Stimulated activated CD4-positive, alpha-beta T cell treated with anti-CD3 and anti-CD28 coated beads, Interleukin-2, amount 100 ng/mL, for 48 hours (primary cell): ENCODE measurements around the gene MX1.
A peak's percentile ranks its signal among the peaks of the same experiment; 100 is the strongest.

Source experiments
- DNase-seq, 2 donors: peaks; one replicate each; pipeline ENCODE4 v3.0.0-alpha.2; 2020

Gene MX1

GRCh38 chr21:41425954-41426675 lies at the start of gene MX1:
Gene MX1, plus strand, starts transcription at chr21:41426239. Its CDS starts 5,832 bp downstream, at chr21:41432071.
- DNase-seq = peak; percentile 73 to 74

GRCh38 chr21:41377715-41378114 lies 48.3 kb upstream of the MX1 start:
- no peak for DNase-seq

- no peak for DNase-seq
Measured at GRCh38 chr21:41378849-41379248, 47.2 kb upstream of the MX1 start.

- no peak for DNase-seq
Measured at GRCh38 chr21:41379901-41380300, 46.1 kb upstream of the MX1 start.

- DNase-seq = no peak
Measured at GRCh38 chr21:41381731-41382130, 44.3 kb upstream of the MX1 start.

GRCh38 chr21:41387042-41387819 lies 38.8 kb upstream of the MX1 start:
- no peak for DNase-seq

GRCh38 chr21:41387824-41388223 lies 38.2 kb upstream of the MX1 start:
- no peak for DNase-seq

- no peak for DNase-seq
Measured at GRCh38 chr21:41388259-41388658, 37.8 kb upstream of the MX1 start.

GRCh38 chr21:41390043-41390639 lies 35.9 kb upstream of the MX1 start:
- no peak for DNase-seq

- DNase-seq = no peak
Measured at GRCh38 chr21:41393876-41394465, 32.1 kb upstream of the MX1 start.

GRCh38 chr21:41396558-41397075 lies 29.4 kb upstream of the MX1 start:
- no peak for DNase-seq

- DNase-seq = no peak
Measured at GRCh38 chr21:41397471-41397891, 28.6 kb upstream of the MX1 start.

- DNase-seq = no peak
Measured at GRCh38 chr21:41398251-41398650, 27.8 kb upstream of the MX1 start.

GRCh38 chr21:41398831-41399230 lies 27.2 kb upstream of the MX1 start:
- DNase-seq = no peak

GRCh38 chr21:41399246-41399800 lies 26.7 kb upstream of the MX1 start:
- no peak for DNase-seq

GRCh38 chr21:41402231-41402630 lies 23.8 kb upstream of the MX1 start:
- DNase-seq = no peak

GRCh38 chr21:41402796-41403195 lies 23.2 kb upstream of the MX1 start:
- DNase-seq = no peak

- no peak for DNase-seq
Measured at GRCh38 chr21:41403331-41403730, 22.7 kb upstream of the MX1 start.

GRCh38 chr21:41403966-41404365 lies 22.1 kb upstream of the MX1 start:
- no peak for DNase-seq

GRCh38 chr21:41405321-41405720 lies 20.7 kb upstream of the MX1 start:
- no peak for DNase-seq

- DNase-seq = no peak
Measured at GRCh38 chr21:41406340-41406739, 19.7 kb upstream of the MX1 start.

- DNase-seq = no peak
Measured at GRCh38 chr21:41407541-41408460, 18.2 kb upstream of the MX1 start.
